Right atrium auricular region (tissue), 2 donors: ENCODE measurements around the gene OR10J4. TPM values are rescaled to one million over a fixed set of nuclear protein-coding genes. Genes with fewer than 3 reads are reported as not detected.
"Not testable (repeated sequence)": the region's sequence is repeated elsewhere in the genome, so short reads cannot be mapped to it uniquely, and the experiment has no call there.

ENCODE experiments used
- DNase-seq: peaks from one replicate; pipeline ENCODE4 v3.0.0-alpha.2; 2019; ENCODE audit warnings: low spot score
- H3K27ac ChIP-seq, 2 donors: fragments of 200-600 bp; sonication (generic); 1 replicate in 1 of 2; 2 replicates in 1 of 2; pipeline ENCODE4 v1.5.1; 2016 to 2019
- H3K27me3 ChIP-seq, 2 donors: fragments of 200-600 bp; sonication (generic); one replicate each; pipeline versions ENCODE4 v1.5.1 to v1.6.0; 2017 to 2019
- H3K36me3 ChIP-seq: fragments of 200-600 bp; sonication (generic); one replicate; pipeline ENCODE4 v1.5.1; 2016
- H3K4me1 ChIP-seq, 2 donors: fragments of 200-600 bp; sonication (generic); one replicate each; pipeline versions ENCODE4 v1.5.1 to v1.6.0; 2017 to 2019
- H3K4me3 ChIP-seq, 2 donors: fragments of 200-600 bp; sonication (generic); 1 replicate in 1 of 2; 2 replicates in 1 of 2; pipeline ENCODE4 v1.5.1; 2017 to 2019; ENCODE audit warnings: mild to moderate bottlenecking in 1 of 2, moderate library complexity in 1 of 2
- H3K9me3 ChIP-seq, 2 donors: fragments of 200-600 bp; sonication (generic); one replicate each; pipeline ENCODE4 v1.5.1; 2019
- total RNA-seq, 2 donors: library from RNA; depleted of rRNA; stranded (reverse); fragments of >200 nt; gene quantifications; one replicate each; pipeline ENCODE4 v1.1.0, GENCODE V29; 2016
- TF ChIP-seq, protein P1 (sequence below), 2 donors: fragments of 200-600 bp; sonication (generic); IDR thresholded peaks; one replicate each; pipeline ENCODE4 v1.5.1; 2019; ENCODE audit warnings: antibody characterized with exemption in 2 of 2

The OR10J4 gene
- total RNA-seq, 2 donors from 2014 or later, result not detected

DNA sequence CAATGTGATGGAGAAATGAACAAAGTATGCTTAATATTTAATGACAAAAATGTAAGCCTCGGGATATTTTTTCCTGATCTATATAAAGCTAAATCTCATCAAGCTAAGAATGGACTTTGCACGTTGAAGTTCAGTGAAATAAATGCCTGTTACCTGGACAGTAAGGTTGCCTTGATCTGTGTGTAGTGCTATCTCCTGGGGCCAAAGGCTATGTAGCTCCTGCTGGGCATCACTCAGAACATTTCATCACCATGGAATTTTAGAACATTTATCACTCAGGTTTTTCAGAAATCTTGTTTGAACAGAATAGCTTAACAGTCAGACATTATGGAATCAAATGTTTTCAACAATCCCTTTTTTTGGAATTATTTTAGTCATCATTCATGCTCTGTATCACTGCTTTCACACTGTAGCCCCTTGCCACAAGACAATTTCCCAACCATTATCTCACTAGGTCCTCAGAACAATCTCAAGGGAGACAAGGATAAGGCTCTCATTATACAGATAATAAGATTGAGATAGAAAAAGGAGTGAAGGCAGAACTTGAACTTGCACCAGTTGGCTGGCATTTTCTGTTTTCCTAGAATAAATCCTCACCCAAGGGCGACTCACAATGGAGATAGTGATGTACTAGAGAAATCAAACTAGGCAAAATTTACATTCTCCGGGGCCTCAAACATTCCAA is 11.2 kb downstream of the OR10J4 start:
- DNase-seq, result no peak
- Histone ChIP-seq H3K27me3 (no peaks in the 10 kb centered on the region), H3K27ac (no peak overlapping the region), H3K36me3 (no peaks in the 10 kb centered on the region), H3K4me1 (peaks cover 0 to 6% of the 10 kb centered on the region in 2 donors), H3K9me3 (no peaks in the 10 kb centered on the region), H3K4me3 (no peak overlapping the region)
- TF ChIP-seq, protein P1, sequence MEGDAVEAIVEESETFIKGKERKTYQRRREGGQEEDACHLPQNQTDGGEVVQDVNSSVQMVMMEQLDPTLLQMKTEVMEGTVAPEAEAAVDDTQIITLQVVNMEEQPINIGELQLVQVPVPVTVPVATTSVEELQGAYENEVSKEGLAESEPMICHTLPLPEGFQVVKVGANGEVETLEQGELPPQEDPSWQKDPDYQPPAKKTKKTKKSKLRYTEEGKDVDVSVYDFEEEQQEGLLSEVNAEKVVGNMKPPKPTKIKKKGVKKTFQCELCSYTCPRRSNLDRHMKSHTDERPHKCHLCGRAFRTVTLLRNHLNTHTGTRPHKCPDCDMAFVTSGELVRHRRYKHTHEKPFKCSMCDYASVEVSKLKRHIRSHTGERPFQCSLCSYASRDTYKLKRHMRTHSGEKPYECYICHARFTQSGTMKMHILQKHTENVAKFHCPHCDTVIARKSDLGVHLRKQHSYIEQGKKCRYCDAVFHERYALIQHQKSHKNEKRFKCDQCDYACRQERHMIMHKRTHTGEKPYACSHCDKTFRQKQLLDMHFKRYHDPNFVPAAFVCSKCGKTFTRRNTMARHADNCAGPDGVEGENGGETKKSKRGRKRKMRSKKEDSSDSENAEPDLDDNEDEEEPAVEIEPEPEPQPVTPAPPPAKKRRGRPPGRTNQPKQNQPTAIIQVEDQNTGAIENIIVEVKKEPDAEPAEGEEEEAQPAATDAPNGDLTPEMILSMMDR (IDR thresholded peaks at IDR 0.05), result no peak

DNA sequence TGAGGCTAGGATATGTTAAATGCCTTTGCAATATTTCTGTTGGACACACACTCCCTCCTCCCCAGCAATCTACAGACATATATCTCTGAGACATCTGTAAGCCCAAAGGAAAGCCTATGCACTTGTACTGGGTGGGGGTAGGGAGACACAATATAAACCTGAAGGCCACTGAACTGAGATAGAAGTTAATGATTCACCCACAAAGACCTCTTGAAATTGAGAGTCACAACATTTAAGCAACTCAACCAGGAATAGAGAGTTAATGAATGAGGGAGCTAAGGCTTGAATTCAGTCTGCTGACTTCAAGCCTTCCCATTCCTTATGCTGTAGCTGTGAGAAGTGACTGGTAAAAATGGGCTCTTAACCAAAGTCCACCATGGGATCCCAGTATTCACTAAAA is 12.5 kb downstream of the OR10J4 start:
- Histone ChIP-seq H3K9me3 (no peaks in the 10 kb centered on the region), H3K27ac (no peak overlapping the region), H3K4me1 (peaks cover 0 to 6% of the 10 kb centered on the region in 2 donors), H3K36me3 (no peaks in the 10 kb centered on the region), H3K27me3 (no peaks in the 10 kb centered on the region), H3K4me3 (no peak overlapping the region)
- DNase-seq, result no peak
- TF ChIP-seq, protein P1 (IDR thresholded peaks at IDR 0.05), result no peak

DNA sequence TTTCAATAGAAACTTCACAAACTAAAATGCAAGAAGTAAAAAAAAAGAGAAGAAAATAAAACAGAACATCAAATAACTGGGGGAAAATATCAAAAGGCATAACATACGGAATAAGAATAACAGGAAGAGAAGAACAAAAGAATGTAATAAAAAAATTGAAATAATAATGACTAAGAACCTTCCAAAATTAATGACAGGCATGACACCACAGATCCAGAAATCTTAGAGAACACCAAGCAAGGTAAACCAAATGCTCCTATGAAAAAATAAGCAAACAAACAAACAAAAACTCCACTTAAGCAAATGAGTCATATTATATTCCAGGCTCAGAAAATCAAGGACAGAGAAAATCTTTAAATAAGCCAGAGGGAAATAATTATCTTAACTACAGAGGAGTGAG is 16.2 kb downstream of the OR10J4 start:
- no peak overlapping the region for H3K27ac ChIP-seq
- TF ChIP-seq, protein P1 (IDR thresholded peaks at IDR 0.05), result no peak
- no peaks in the 10 kb centered on the region for H3K27me3 ChIP-seq
- no peak for DNase-seq
- H3K9me3 ChIP-seq, result peaks cover 0 to 21% of the 10 kb centered on the region in 2 donors
- H3K4me3 ChIP-seq, result no peak overlapping the region
- H3K36me3 ChIP-seq, result no peaks in the 10 kb centered on the region
- H3K4me1 ChIP-seq, result no peaks in the 10 kb centered on the region

DNA sequence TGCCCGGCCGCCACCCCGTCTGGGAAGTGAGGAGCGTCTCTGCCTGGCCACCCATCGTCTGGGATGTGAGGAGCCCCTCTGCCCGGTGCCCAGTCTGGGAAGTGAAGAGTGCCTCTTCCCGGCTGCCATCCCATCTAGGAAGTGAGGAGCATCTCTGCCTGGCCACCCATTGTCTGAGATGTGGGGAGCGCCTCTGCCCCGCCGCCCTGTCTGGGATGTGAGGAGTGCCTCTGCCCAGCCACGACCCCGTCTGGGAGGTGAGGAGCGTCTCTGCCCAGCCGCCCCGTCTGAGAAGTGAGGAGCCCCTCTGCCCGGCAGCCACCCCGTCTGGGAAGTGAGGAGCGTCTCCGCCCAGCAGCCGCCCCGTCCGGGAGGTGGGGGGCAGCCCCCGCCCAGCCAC is 17.6 kb downstream of the OR10J4 start:
- H3K36me3 ChIP-seq, H3K27me3 ChIP-seq, H3K4me1 ChIP-seq, DNase-seq, H3K4me3 ChIP-seq, H3K27ac ChIP-seq: not testable (repeated sequence)
- peaks cover 0 to 21% of the 10 kb centered on the region in 2 donors for H3K9me3 ChIP-seq

DNA sequence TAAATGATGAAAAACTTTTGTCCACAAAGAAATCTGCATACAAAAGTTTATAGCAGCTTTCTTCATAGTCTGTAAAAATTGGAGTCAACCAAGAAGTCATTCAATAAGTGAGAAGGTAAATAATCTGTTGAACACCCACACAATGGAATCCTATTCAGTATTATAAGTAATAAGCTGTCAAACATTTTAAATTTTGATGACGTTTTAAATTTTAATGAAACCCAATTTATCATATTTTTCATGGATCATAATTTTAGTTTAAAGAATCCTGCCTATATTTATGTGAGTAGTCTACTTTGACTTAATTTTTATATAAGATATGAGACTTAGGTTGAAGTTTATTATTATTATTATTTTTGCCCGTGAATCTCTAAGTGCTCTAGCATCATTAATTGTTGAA is 27.5 kb downstream of the OR10J4 start:
- TF ChIP-seq, protein P1 (IDR thresholded peaks at IDR 0.05), result no peak
- Histone ChIP-seq H3K27me3 (no peaks in the 10 kb centered on the region), H3K4me3 (no peak overlapping the region)

DNA sequence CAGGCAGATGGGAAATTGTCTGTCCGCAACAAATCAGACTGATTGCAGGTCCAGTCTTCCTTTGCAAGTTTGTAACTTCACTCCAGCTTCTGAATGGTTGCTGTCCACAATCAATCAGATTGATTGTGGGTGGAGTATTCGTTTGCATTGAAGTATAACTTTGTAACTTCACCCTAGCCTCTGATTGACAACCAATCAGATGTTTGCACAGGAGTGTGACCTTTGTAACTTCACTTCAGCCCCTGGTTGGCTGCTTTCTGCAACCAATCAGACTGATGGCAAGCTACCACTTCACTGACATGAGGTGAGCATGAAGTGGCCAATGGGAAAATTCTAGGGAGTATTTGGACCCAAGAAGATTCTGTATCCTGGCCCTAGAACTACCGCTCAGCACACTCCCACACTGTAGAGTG is 33.2 kb downstream of the OR10J4 start:
- TF ChIP-seq, protein P1 (IDR thresholded peaks at IDR 0.05), result no peak

More for the DNA sequence above, 27.5 kb downstream of the OR10J4 start:
- no peak overlapping the region for H3K27ac ChIP-seq
- peaks cover 0 to 17% of the 10 kb centered on the region in 2 donors for H3K9me3 ChIP-seq
- no peak for DNase-seq
- no peaks in the 10 kb centered on the region for H3K36me3 ChIP-seq
- H3K4me1 ChIP-seq, result no peaks in the 10 kb centered on the region

More for the DNA sequence above, 33.2 kb downstream of the OR10J4 start:
- Histone ChIP-seq H3K9me3 (peaks cover 0 to 17% of the 10 kb centered on the region in 2 donors), H3K4me3 (no peak overlapping the region), H3K36me3 (no peaks in the 10 kb centered on the region), H3K27me3 (no peaks in the 10 kb centered on the region), H3K4me1 (peaks cover 0 to 5% of the 10 kb centered on the region in 2 donors), H3K27ac (no peak overlapping the region)
- DNase-seq, result no peak
